CD4-positive, alpha-beta memory T cell (primary cell): ENCODE data around the gene ITPRIPL1. TPM values are rescaled to one million over a fixed set of nuclear protein-coding genes. Genes with fewer than 3 reads are reported as not detected.

Experiments used
- CTCF ChIA-PET: fragments of 350-600 bp; sonication (Branson Sonifier 250); formaldehyde crosslinking; loops from one replicate; lab custom pipeline; 2021; ENCODE audit warnings: inconsistent platforms; ENCODE audit not compliant: partially characterized antibody; lab: Charles Lee
- POLR2A ChIA-PET: fragments of 350-600 bp; sonication (Branson Sonifier 250); formaldehyde crosslinking; loops from one replicate; lab custom pipeline; 2021; ENCODE audit not compliant: partially characterized antibody; lab: Charles Lee
- DNase-seq, 5 donors: peaks; one replicate each; pipeline versions ENCODE4 v3.0.0 to v3.0.0-alpha.2; 2020 to 2022; ENCODE audit warnings: mixed read lengths in 1 of 5
- H3K27ac ChIP-seq: one replicate; pipeline ENCODE4 v1.7.0; 2013; ENCODE audit warnings: low read depth, low read length
- H3K27me3 ChIP-seq: 2 replicates; pipeline ENCODE4 v1.7.0; 2013; ENCODE audit warnings: mild to moderate bottlenecking, low read length, moderate library complexity; ENCODE audit not compliant: insufficient read depth
- H3K36me3 ChIP-seq: 2 replicates; pipeline ENCODE4 v1.7.0; 2013; ENCODE audit warnings: mild to moderate bottlenecking, low read length, moderate library complexity; ENCODE audit not compliant: insufficient read depth
- H3K4me1 ChIP-seq: 2 replicates; pipeline ENCODE4 v1.7.0; 2013; ENCODE audit warnings: mild to moderate bottlenecking, low read length, moderate library complexity; ENCODE audit not compliant: insufficient read depth
- H3K4me3 ChIP-seq, 2 donors: one replicate each; pipeline ENCODE4 v1.7.0; 2013; ENCODE audit warnings: low read length in 2 of 2, mild to moderate bottlenecking in 1 of 2
- H3K9me3 ChIP-seq, 2 donors: one replicate each; pipeline ENCODE4 v1.7.0; 2013; ENCODE audit warnings: low read length in 2 of 2, control low read depth in 1 of 2; ENCODE audit not compliant: control insufficient read depth in 1 of 2
- H3K27ac Mint-ChIP-seq, 7 donors: one replicate each; pipeline ENCODE4 v1.8.0; 2020 to 2021; ENCODE audit warnings: mixed read lengths in 7 of 7, mild to moderate bottlenecking in 6 of 7, inconsistent platforms in 3 of 7, moderate library complexity in 3 of 7
- H3K27me3 Mint-ChIP-seq, 2 donors: one replicate each; pipeline ENCODE4 v1.8.0; 2020 to 2021; ENCODE audit warnings: mixed read lengths in 2 of 2
- H3K36me3 Mint-ChIP-seq, 2 donors: one replicate each; pipeline ENCODE4 v1.8.0; 2020 to 2021; ENCODE audit warnings: mixed read lengths in 2 of 2, inconsistent platforms in 1 of 2, mild to moderate bottlenecking in 1 of 2
- H3K4me1 Mint-ChIP-seq, 4 donors: one replicate each; pipeline ENCODE4 v1.8.0; 2020 to 2021; ENCODE audit warnings: mixed read lengths in 4 of 4, mild to moderate bottlenecking in 1 of 4
- H3K4me3 Mint-ChIP-seq, 8 donors: one replicate each; pipeline ENCODE4 v1.8.0; 2020 to 2021; ENCODE audit warnings: mixed read lengths in 8 of 8, mild to moderate bottlenecking in 7 of 8, moderate library complexity in 6 of 8, inconsistent platforms in 3 of 8
- H3K9me3 Mint-ChIP-seq, 8 donors: one replicate each; pipeline ENCODE4 v1.8.0; 2020 to 2021; ENCODE audit warnings: mixed read lengths in 8 of 8, mild to moderate bottlenecking in 5 of 8, inconsistent platforms in 3 of 8, moderate library complexity in 1 of 8
- intact Hi-C: fragments of 100-400 bp; cut with micrococcal nuclease; formaldehyde crosslinking; loops from one replicate; pipeline ENCODE4 v1.15.1; 2023
- polyA plus RNA-seq, 2 donors: library from polyadenylated mRNA; unstranded; fragments of 300-500 nt; fragmentation: Illumina TruSeq; gene quantifications; one replicate each; pipeline ENCODE4 v1.2.3, GENCODE V29; 2021
- total RNA-seq, 2 experiments: library from RNA; stranded (reverse); gene quantifications; one replicate each; pipeline ENCODE4 v1.2.3, GENCODE V29; 2021

The ITPRIPL1 gene
- total and polyA plus RNA-seq, 4 experiments from 2014 or later = 10.0 to 11.7 (median 10.9) TPM

GRCh38 chr2:96301865-96302264 is 23.3 kb upstream of the ITPRIPL1 start:
- Mint-ChIP-seq H3K9me3 (no peaks in the 10 kb centered on the region), H3K4me1 (peaks cover 42 to 66% (median 53%) of the 10 kb centered on the region in 4 donors), H3K27ac (peak overlapping the region; percentile 32 to 98 (median 74)), H3K36me3 (peaks cover 74 to 89% of the 10 kb centered on the region in 2 donors), H3K4me3 (peak overlapping the region in 2 of 8 donors; percentile 7 to 58), H3K27me3 (no peaks in the 10 kb centered on the region)
- Histone ChIP-seq H3K36me3 (peaks cover 73% of the 10 kb centered on the region), H3K4me1 (peaks cover 48% of the 10 kb centered on the region), H3K9me3 (no peaks in the 10 kb centered on the region), H3K27me3 (no peaks in the 10 kb centered on the region), H3K4me3 (no peak overlapping the region), H3K27ac (no peak overlapping the region)
- POLR2A ChIA-PET = interaction anchor here (0.8 to 1.0 kb wide), 3 partner anchors 20 to 58 kb away, joined by 3 to 4 read pairs (median 3); no protein-coding TSS in a partner anchor
- no peak for DNase-seq
- intact Hi-C loops = no loop called here
- CTCF ChIA-PET = interaction anchor here (0.8 to 5.4 kb wide), 4 partner anchors 19 to 43 kb away, joined by 3 to 24 read pairs (median 4); partner anchors contain the start of gene ITPRIPL1

GRCh38 chr2:96304606-96305005 is 20.5 kb upstream of the ITPRIPL1 start:
- DNase-seq = peak in 1 of 5 donors; percentile 5
- intact Hi-C loops = loop anchor here (1.0 to 5.0 kb wide), 5 partner anchors 17 to 204 kb away; partner anchors contain the start of genes CIAO1 and STARD7
- Mint-ChIP-seq H3K36me3 (peaks cover 47 to 62% of the 10 kb centered on the region in 2 donors), H3K4me1 (peaks cover 41 to 61% (median 51%) of the 10 kb centered on the region in 4 donors), H3K27ac (peak overlapping the region; percentile 98 to 100 (median 100)), H3K4me3 (peak overlapping the region; percentile 97 to 100 (median 99)), H3K27me3 (no peaks in the 10 kb centered on the region), H3K9me3 (no peaks in the 10 kb centered on the region)
- H3K36me3 ChIP-seq = peaks cover 46% of the 10 kb centered on the region
- peak overlapping the region; percentile 89 for H3K27ac ChIP-seq
- H3K4me3 ChIP-seq = peak overlapping the region; percentile 80 to 99
- no peaks in the 10 kb centered on the region for H3K27me3 ChIP-seq
- peaks cover 48% of the 10 kb centered on the region for H3K4me1 ChIP-seq
- ChIA-PET POLR2A (interaction anchor here (0.6 to 5.8 kb wide), 17 partner anchors 11 to 456 kb away, joined by 3 to 134 read pairs (median 5); partner anchors contain the start of genes CIAO1, CNNM4, ITPRIPL1 and KANSL3), CTCF (interaction anchor here (1.0 to 5.4 kb wide), 6 partner anchors 16 to 203 kb away, joined by 3 to 24 read pairs (median 4); partner anchors contain the start of gene ITPRIPL1)
- H3K9me3 ChIP-seq = no peaks in the 10 kb centered on the region

DNA sequence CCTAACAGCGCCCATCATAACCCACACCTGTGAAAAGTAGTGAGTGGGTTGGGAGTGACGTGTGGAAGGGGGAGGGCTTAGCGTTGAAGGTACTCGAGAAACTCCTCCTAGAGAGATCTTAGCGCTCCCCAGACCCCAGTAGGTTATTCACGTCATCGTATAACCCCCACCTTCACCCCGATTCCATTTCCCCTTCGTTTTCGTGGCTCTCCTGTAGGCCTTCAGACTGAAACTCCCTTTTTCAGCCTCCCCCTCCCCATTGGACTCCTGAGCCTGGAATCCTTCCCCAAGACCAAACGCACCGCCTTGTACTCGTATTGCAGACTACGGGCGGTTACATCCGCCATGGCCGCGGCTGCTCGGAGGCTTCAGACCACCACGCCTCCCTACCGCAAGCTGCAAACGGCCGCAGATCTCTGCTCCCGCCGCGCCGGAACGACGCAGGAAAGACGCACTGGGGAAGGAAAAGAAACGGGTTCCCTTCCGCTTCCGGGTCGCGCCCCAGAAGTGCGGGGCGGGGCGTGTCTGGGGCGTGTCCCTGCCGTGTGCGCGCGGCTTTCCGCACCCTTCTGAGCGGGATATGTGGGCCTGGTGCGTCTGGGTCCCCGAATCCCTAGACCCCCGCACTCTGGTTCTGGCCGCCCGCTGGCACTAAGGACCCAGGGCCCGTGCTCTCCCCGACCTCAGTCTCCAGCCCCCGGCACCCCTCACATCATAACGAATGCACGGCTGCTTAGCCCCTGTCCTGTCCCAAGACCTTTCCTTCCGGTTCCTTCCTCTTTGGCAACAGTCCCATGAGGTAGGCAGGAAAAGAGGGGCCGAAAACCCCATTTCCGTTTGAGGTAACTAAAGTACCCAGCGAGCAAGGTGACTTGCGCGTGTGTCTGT is 19.8 kb upstream of the ITPRIPL1 start, which contains the start of gene SNRNP200:
SNRNP200 (minus strand) TSS at position 456 of the 888 bp plus-strand sequence; CDS start at position 347, 109 bp downstream.
- intact Hi-C loops = loop anchor here (1.0 to 5.0 kb wide), 5 partner anchors 16 to 203 kb away; partner anchors contain the start of genes CIAO1 and STARD7
- ChIA-PET POLR2A (interaction anchor here (0.6 to 5.8 kb wide), 24 partner anchors 10 to 455 kb away, joined by 3 to 134 read pairs (median 6); partner anchors contain the start of genes ARID5A, CIAO1, CNNM4 and ITPRIPL1), CTCF (interaction anchor here (1.0 to 5.4 kb wide), 10 partner anchors 11 to 249 kb away, joined by 3 to 24 read pairs (median 4); partner anchors contain the start of gene ITPRIPL1)
- Mint-ChIP-seq H3K27me3 (no peaks in the 10 kb centered on the region), H3K4me3 (peak within 1 kb of the TSS; percentile 97 to 100 (median 99)), H3K27ac (peak within 1 kb of the TSS; percentile 98 to 100 (median 100)), H3K36me3 (peaks cover 43 to 56% of the 10 kb centered on the region in 2 donors), H3K9me3 (no peaks in the 10 kb centered on the region), H3K4me1 (peaks cover 44 to 65% (median 54%) of the 10 kb centered on the region in 4 donors)
- peak; percentile 91 to 95 (median 91) for DNase-seq
- H3K4me1 ChIP-seq = peaks cover 48% of the 10 kb centered on the region
- no peaks in the 10 kb centered on the region for H3K27me3 ChIP-seq
- no peaks in the 10 kb centered on the region for H3K9me3 ChIP-seq
- H3K27ac ChIP-seq = peak within 1 kb of the TSS; percentile 89
- H3K4me3 ChIP-seq = peak within 1 kb of the TSS; percentile 80 to 99
- peaks cover 38% of the 10 kb centered on the region for H3K36me3 ChIP-seq

- H3K4me3 Mint-ChIP-seq = peak overlapping the region; percentile 97 to 100 (median 99)
- ChIA-PET POLR2A (interaction anchor here (0.6 to 5.8 kb wide), 18 partner anchors 10 to 332 kb away, joined by 3 to 134 read pairs (median 7); partner anchors contain the start of genes ARID5A, CIAO1, ITPRIPL1 and KANSL3), CTCF (interaction anchor here (1.2 to 5.4 kb wide), 6 partner anchors 10 to 248 kb away, joined by 3 to 24 read pairs (median 5); partner anchors contain the start of gene ITPRIPL1)
- Histone ChIP-seq H3K4me3 (peak overlapping the region; percentile 80 to 99), H3K36me3 (peaks cover 35% of the 10 kb centered on the region), H3K27me3 (no peaks in the 10 kb centered on the region), H3K9me3 (no peaks in the 10 kb centered on the region), H3K4me1 (peaks cover 48% of the 10 kb centered on the region), H3K27ac (peak overlapping the region; percentile 89)
- intact Hi-C loops = loop anchor here (1.0 to 5.0 kb wide), 5 partner anchors 15 to 202 kb away; partner anchors contain the start of genes CIAO1 and STARD7
- H3K27ac Mint-ChIP-seq = peak overlapping the region; percentile 98 to 100 (median 100)
- no peak for DNase-seq
- H3K27me3 Mint-ChIP-seq = no peaks in the 10 kb centered on the region
- H3K9me3 Mint-ChIP-seq = no peaks in the 10 kb centered on the region
- peaks cover 41 to 63% (median 52%) of the 10 kb centered on the region in 4 donors for H3K4me1 Mint-ChIP-seq
- H3K36me3 Mint-ChIP-seq = peaks cover 40 to 53% of the 10 kb centered on the region in 2 donors
These were observed 19.2 kb upstream of the ITPRIPL1 start for GRCh38 chr2:96305979-96306308.

- Histone ChIP-seq H3K27me3 (no peaks in the 10 kb centered on the region), H3K4me1 (peaks cover 44% of the 10 kb centered on the region)
- POLR2A ChIA-PET = interaction anchor here (0.6 to 5.8 kb wide), 16 partner anchors 10 to 231 kb away, joined by 3 to 134 read pairs (median 8); partner anchors contain the start of genes ARID5A, CIAO1, ITPRIPL1 and NCAPH
These were observed 18.7 kb upstream of the ITPRIPL1 start for GRCh38 chr2:96306370-96306769.

GRCh38 chr2:96308248-96308647 is 16.9 kb upstream of the ITPRIPL1 start:
- Mint-ChIP-seq H3K4me3 (no peak overlapping the region), H3K9me3 (no peaks in the 10 kb centered on the region), H3K36me3 (peaks cover 17 to 30% of the 10 kb centered on the region in 2 donors), H3K4me1 (peaks cover 21 to 44% (median 31%) of the 10 kb centered on the region in 4 donors), H3K27ac (peak overlapping the region in 1 of 7 donors; percentile 37), H3K27me3 (no peaks in the 10 kb centered on the region)
- ChIA-PET CTCF (interaction anchor here (2.5 kb wide), 1 partner anchor 13 kb away, joined by 9 read pairs; no protein-coding TSS in a partner anchor), POLR2A (interaction anchor here (4.3 to 5.8 kb wide), 3 partner anchors 15 to 36 kb away, joined by 34 to 134 read pairs (median 74); partner anchors contain the start of genes ITPRIPL1 and NCAPH)
- Histone ChIP-seq H3K27me3 (no peaks in the 10 kb centered on the region), H3K4me1 (peaks cover 25% of the 10 kb centered on the region), H3K9me3 (no peaks in the 10 kb centered on the region), H3K27ac (no peak overlapping the region), H3K36me3 (peaks cover 12% of the 10 kb centered on the region), H3K4me3 (no peak overlapping the region)
- DNase-seq = no peak
- intact Hi-C loops = loop anchor here (5.0 kb wide), 1 partner anchor 101 kb away; the partner anchor contains the start of gene STARD7

More at GRCh38 chr2:96306370-96306769, 18.7 kb upstream of the ITPRIPL1 start:
- DNase-seq = no peak
- H3K27ac Mint-ChIP-seq = peak overlapping the region; percentile 98 to 100 (median 100)
- Histone ChIP-seq H3K27ac (peak overlapping the region; percentile 89), H3K4me3 (peak overlapping the region; percentile 80 to 99), H3K36me3 (peaks cover 31% of the 10 kb centered on the region), H3K9me3 (no peaks in the 10 kb centered on the region)
- peaks cover 37 to 59% (median 47%) of the 10 kb centered on the region in 4 donors for H3K4me1 Mint-ChIP-seq
- CTCF ChIA-PET = interaction anchor here (1.2 to 5.4 kb wide), 6 partner anchors 9 to 248 kb away, joined by 3 to 24 read pairs (median 5); partner anchors contain the start of gene ITPRIPL1
- peak overlapping the region; percentile 97 to 100 (median 99) for H3K4me3 Mint-ChIP-seq
- H3K27me3 Mint-ChIP-seq = no peaks in the 10 kb centered on the region
- H3K36me3 Mint-ChIP-seq = peaks cover 36 to 49% of the 10 kb centered on the region in 2 donors
- no peaks in the 10 kb centered on the region for H3K9me3 Mint-ChIP-seq
- intact Hi-C loops = loop anchor here (5.0 kb wide), 1 partner anchor 99 kb away; the partner anchor contains the start of gene STARD7
